ENCODE data around the gene HYOU1.

The HYOU1 gene

DNA sequence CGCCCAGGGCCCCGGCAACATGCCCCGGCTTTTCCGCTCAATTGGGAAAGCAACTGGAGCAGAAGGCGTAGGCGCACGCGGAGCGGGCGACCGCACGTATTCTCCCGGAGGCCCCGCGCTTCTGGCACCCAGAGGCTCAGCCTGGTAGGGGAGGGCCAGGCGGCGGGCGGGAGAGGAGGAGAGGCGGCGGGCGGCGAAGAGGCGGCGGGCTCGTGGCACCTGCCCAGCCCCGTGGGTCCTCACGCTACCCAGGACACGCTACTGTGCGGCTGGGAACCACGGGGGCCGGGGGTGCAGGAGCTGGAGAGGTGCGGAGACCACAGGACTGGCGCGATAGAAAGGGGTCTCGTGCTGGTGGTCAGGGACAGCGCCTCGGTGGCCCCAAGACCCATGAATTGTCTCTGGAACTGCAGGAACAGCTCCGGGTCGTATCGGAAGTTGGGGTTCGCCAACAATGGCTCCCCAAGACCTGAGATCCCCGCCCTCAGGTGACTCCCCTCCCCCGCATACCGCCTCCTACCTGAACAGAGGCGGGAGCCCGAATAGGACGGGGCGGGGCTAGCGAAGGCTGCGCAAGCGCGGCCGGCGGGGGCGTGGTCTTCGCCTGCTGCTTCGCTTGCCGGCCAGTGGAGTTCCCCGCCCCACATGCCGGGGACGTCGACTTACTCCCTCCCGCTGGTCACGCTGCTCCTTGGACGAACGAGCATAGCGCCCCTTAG is 26.5 kb downstream of the HYOU1 start, which contains the start of gene SLC37A4:
Gene SLC37A4 (minus strand): TSS at position 549 of the 719 bp plus-strand sequence.
- peaks cover 40% of the 10 kb centered on the region for H3K36me3 ChIP-seq
- H3K9me3 ChIP-seq (ENCODE audit: severe bottlenecking), result no peaks in the 10 kb centered on the region
- peak within 1 kb of the TSS; percentile 97 for H3K27ac ChIP-seq

DNA sequence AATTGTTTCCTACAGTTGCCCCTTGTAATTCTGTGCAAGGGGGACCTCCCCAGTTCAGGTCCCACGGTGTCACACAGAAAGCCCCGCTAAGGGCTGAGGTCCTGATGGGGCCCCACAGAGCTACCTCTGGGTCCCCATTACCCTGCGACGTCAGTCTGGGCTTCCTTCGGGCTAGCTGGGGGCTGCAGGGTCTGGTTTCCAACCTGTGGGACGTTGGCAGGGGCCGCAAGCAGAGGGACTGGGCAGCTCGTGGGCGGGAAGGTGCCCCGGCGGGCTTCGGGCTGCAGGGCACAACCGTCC is 27.0 kb downstream of the HYOU1 start:
- Histone ChIP-seq H3K4me3 (ENCODE audit: low read depth, low read length) (peak overlapping the region; percentile 73), H3K27ac (peak overlapping the region; percentile 97), H3K9me3 (ENCODE audit: severe bottlenecking) (no peaks in the 10 kb centered on the region), H3K36me3 (peaks cover 45% of the 10 kb centered on the region), H3K27me3 (ENCODE audit: insufficient read depth, low read depth, severe bottlenecking) (no peaks in the 10 kb centered on the region)
- no peak for DNase-seq
- no peak for TF ChIP-seq CTCF (IDR thresholded peaks at IDR 0.05; ENCODE audit: low read depth, low read length)

More for the DNA sequence above, 26.5 kb downstream of the HYOU1 start, which contains the start of gene SLC37A4:
- no peaks in the 10 kb centered on the region for H3K27me3 ChIP-seq (ENCODE audit: insufficient read depth, low read depth, severe bottlenecking)
- peak; percentile 92 for TF ChIP-seq CTCF (IDR thresholded peaks at IDR 0.05; ENCODE audit: low read depth, low read length)
- DNase-seq, result peak; percentile 99
- peak within 1 kb of the TSS; percentile 73 for H3K4me3 ChIP-seq (ENCODE audit: low read depth, low read length)

- Histone ChIP-seq H3K4me3 (ENCODE audit: low read depth, low read length) (peak overlapping the region; percentile 73), H3K27me3 (ENCODE audit: insufficient read depth, low read depth, severe bottlenecking) (no peaks in the 10 kb centered on the region), H3K36me3 (peaks cover 50% of the 10 kb centered on the region), H3K9me3 (ENCODE audit: severe bottlenecking) (no peaks in the 10 kb centered on the region), H3K27ac (peak overlapping the region; percentile 97)
- peak; percentile 83 for DNase-seq
- no peak for TF ChIP-seq CTCF (IDR thresholded peaks at IDR 0.05; ENCODE audit: low read depth, low read length)
These were observed 27.5 kb downstream of the HYOU1 start for GRCh38 chr11:119029340-119030028.

DNA sequence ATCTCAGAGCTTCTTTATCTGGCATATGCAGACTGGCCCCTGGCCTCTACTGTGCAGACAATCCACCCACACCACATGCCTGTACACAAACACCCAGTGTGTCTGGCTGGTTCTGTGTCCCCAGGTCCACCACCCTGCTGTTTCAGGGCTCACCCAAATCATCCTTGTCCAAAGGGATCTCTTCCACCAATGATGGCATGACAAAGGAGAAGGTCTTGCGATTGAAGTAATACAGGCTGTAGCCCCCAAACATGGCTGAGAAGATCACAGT is 28.0 kb downstream of the HYOU1 start:
- peak overlapping the region; percentile 73 for H3K4me3 ChIP-seq (ENCODE audit: low read depth, low read length)
- DNase-seq, result no peak
- H3K27ac ChIP-seq, result peak overlapping the region; percentile 97
- no peaks in the 10 kb centered on the region for H3K27me3 ChIP-seq (ENCODE audit: insufficient read depth, low read depth, severe bottlenecking)
- no peaks in the 10 kb centered on the region for H3K9me3 ChIP-seq (ENCODE audit: severe bottlenecking)
- H3K36me3 ChIP-seq, result peaks cover 55% of the 10 kb centered on the region
- TF ChIP-seq CTCF (IDR thresholded peaks at IDR 0.05; ENCODE audit: low read depth, low read length), result no peak

DNA sequence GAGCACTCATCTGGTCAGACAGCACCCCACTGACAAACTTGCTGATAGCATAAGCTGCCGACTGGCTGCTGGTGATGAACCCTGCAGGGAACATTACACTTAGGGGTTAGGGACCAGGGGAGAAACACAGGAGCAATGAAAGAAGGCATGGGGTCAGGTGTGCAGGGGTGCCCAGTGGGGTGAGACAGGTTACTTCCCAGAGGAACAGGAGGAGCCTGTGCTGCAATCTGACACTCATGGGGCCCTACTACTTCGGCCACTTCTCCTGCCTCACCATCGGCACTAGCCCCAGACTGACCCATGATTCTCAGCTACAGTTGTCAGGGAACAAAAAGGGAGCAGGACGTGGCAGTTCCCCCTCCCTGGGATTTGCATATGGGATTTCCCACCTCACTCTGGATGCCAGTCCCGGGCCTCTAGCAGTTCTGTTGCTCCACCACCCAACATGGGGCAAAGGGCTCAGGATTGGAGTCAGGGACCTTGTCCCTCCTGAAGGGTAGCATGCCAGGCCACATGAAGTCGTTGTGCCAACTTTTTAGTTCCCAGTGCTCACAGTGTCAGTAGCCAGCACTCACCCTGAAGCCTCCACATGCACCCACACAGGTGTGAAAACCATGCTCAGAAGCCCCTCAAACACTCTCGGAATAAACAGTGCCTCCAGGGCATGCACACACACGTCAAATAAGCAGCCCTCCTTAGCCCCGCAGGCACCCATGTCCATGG is 28.5 kb downstream of the HYOU1 start:
- Histone ChIP-seq H3K27me3 (ENCODE audit: insufficient read depth, low read depth, severe bottlenecking) (no peaks in the 10 kb centered on the region), H3K9me3 (ENCODE audit: severe bottlenecking) (no peaks in the 10 kb centered on the region), H3K36me3 (peaks cover 60% of the 10 kb centered on the region), H3K4me3 (ENCODE audit: low read depth, low read length) (peak overlapping the region; percentile 73; the same call in 1 of the 2 replicates), H3K27ac (peak overlapping the region; percentile 97)
- DNase-seq, result no peak
- TF ChIP-seq CTCF (IDR thresholded peaks at IDR 0.05; ENCODE audit: low read depth, low read length), result no peak
